ENCODE results near the gene ESPN.
A peak's percentile ranks its signal among the peaks of the same experiment; 100 is the strongest.

Gene ESPN

DNA sequence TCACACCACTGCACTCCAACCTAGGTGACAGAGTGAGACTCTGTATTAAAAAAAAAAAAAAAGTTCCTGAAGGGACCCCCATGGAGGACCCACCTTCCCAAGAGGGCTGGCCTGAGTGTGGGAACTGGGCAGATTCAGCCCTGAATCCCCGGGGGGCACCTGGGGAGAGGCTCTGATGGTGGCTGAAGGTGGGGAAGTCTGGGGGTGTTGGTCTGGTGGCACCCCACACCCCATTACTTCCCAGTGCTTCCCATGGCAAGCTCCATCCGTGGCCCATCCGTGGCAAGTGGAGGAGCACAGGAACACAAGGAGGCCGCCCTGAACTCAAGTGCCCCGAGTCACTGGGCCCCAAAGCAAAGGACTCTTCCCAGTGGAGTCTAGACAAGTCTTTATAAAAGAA is 42.2 kb downstream of the ESPN start:
- DNase-seq, result no peak

DNA sequence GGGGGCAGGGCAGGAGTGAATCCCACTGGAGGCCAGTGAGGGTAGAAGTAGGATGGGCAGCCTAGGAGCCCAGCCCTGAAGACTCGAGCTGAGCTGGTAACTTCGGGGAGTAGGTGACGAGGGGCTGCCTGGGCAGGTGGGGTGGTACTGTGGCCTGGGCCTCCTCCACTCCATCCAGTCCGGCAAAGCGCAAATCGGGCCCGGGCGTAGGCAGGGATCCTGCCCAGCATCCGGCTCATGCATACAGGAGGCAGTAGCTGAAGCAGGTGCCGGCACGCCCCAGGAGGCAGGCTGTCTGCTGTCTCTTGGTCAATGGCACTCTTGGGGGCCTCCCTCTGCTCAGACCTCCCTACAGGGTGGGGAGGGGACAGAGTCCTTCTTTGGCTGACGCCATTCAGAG is 42.6 kb downstream of the ESPN start:
- no peak for DNase-seq

DNA sequence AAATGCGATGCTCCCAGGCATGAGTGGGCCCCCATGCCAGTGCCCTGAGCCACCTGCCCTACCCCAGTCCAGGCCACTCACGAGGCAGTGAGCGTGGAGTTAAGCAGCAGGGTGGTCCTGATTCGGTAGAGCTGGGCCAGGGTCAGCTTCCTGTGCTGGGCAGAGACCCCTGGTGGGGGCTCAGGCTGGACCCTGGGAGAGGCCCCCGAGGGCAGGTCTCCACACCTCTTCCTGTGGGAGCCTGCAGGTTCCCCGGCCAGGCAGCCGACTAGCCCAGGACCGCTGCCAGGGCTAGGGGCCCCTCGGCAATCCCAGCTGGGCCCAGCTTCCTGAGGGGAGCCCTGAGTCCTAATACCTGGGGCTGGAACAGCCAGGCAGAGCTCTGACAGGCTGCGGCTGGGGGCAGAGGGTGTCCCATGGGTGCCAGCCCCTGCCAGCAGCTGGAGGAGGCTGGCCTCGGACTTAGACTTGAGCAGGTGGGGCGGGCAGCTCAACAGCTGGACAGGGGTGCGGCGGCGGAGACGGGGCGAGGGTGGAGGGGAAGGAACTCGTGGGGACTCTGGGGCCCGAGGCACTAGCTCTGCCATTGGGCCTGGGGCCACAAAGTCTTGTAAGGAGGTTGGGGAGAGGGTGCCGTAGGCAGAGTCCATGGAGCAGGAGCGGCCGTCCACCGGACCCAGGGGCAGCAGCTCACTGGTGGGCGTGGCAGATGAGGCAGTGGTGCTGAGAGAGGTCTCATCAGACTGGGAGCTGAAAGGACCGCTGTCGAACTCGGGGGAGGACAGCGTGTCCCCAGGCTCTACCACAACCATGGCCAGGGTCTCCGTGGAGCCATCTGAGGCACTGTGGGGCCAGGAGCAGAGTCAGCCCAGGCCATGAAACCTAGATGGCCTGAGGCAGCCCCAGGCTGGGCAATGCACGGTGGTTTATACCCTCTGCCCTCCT is 43.4 kb downstream of the ESPN start:
- no peak for DNase-seq

DNA sequence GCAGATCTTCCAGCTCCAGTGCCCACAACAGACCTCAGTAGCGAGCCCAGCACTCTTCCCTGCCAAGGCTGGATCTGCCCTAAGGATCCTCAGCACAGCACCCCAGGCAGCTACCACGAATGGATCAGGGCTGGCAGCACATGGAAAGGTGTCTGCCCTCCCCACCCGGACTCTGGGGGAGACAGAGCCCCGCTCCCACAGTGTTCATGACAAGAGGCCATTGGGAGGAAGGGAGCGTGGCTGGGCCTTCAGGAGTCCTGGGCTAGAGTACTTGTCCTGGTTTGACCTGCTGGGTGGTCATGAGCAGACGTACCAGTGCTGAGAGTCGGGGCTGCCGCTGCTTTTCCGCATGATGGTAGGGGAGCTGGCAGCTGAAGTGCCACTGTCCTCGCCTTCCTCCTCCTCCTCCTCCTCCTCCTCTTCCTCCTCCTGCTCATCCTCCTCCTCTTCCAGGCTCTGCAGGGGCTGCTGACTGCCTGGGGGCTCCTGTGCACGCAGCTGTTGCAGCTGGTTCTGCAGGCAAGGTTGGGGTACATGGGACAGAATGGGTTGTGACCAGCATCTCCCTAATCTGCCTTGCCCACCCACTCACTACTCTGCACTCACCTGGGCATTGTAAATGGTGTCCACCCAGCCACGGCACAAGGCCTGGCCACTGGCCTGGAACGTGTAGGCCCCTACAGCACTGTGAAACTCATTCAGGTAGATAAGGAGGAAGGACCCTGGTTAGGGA is 44.3 kb downstream of the ESPN start:
- no peak for DNase-seq

DNA sequence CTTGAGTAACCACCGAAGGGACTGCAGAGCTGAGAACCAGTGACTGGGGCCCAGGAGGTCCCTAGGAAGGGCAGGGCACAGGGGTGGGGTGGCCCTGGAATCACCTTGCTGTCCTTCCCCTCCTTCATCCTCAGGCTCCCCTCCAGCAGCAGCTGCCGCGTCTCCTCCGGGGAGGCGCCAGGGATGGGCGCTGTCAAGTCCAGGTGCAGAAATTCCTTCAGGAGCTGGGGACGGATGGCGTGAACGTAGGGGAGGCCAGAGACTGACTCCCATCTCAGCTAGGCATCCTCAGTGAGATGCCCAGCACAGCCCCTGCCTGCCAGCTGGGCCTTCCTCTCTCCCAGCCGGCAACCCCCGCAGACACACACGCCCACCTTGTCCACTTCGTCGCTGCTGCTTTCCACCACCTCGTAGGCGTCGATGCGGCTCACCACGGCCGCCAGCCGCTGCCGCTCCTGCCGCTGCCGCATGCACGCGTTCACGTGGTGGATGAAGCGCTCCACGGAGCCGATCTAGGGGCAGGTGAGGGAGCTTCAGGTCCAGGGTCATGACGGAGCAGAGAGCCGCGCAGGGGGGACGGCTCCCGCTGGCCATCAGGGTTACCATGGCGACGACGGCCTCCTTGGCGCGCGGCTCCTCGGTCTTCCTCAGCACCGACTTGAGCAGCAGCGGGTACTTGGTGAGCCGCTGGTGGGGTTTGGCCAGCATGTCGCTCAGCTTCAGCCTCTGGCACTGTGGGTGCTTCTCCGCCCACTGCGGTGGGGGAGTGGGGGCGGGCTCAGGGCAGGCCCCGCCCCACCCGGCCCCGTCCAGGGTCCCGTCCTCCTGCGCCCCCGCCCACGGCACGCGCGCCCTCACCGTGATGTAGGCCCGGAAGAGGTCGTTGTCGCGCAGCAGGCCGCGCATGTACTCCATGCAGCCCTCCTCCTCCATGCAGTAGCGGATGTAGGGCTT is 45.8 kb downstream of the ESPN start:
- no peak for DNase-seq

DNA sequence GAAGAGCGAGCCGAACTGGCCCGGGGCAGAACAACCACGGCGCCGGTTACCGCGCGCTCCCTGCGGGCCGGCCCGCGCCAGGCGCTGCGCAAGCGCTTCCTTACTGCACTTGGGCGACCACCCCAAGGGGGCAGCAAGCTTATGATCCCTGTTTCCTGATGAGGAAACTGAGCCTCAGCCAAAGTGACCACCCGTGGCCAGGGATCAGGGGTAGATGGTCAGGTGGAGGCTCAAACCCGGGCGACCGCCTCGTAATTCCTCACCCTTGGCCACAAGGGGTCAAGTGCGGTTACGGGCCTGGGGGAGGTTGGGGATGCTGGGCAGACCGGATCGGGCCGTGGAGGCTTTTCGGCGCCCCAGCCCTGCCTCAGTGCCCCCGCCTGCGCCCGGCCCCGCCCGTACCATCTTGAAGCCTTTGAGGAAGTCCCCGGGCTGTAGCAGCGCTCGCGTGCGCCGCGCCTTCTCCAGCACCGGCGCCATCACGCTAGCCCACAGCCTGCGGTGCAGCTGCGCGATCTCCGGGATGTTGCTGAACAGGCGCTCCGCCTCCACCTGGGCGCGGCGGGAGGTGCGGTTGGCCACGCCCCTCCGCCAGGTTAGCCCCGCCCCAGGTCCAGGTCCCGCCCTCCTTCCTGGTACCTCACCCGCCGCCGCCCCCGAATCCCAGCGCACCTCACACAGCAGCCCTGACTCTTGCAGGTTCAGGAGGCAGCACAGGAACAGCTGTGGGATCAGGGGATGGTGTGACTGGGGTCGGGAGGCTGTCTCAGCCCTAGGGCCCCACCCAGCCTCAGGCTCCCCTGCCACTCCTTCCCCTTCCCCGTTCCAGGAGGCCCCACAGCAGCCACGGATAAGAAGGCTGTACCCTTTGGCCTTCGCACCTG is 46.8 kb downstream of the ESPN start:
- peak in 1 of 6 experiments; percentile 25 for DNase-seq

GRCh38 chr1:6471970-6472368 is 47.4 kb downstream of the ESPN start:
- DNase-seq, result no peak

DNA sequence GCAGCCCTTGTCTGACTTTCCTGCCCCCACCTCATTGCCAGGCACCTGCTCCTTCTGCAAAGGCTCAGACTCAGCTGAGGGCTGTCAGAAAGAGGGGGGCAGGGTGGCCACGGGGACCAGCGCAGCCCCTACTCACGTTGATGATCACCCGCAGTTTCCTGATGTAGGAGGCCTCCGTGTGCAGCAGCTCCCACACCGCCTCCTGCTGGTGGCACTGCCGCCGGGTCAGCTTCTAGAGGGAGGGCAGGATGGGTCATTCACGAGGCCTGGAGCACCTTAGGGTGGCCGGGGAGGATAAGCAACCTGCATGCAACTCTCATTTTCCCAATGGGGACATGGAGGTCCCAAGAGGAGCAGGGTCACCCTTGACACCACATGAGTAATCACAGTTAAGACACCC is 47.8 kb downstream of the ESPN start:
- DNase-seq, result no peak

GRCh38 chr1:6473156-6473555 is 48.6 kb downstream of the ESPN start:
- DNase-seq, result no peak

- DNase-seq, result no peak
These were observed 49.6 kb downstream of the ESPN start for GRCh38 chr1:6473974-6474814.

DNA sequence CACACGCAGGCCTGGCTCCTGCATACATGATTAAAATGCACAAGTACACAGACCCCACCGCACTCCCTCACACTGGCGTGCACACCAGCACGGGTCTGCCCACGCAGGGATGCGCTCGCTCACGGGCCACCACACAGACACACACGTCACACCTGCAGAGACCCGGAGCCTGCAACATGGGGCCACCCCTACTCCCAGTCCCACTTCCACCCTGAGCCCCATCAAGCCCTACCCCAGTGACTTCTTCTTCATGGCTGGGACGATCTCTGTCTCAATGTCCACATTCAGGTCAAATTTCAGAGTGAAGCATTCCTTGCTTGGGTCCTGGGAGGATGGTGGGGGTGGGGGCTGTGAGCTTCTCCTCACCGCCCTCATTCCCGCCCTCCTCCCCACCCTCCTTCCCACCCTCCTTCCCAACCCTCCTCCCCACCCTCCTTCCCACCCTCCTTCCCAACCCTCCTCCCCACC is 50.3 kb downstream of the ESPN start:
- no peak for DNase-seq

GRCh38 chr1:6475381-6476133 is 51.0 kb downstream of the ESPN start:
- DNase-seq, result peak; percentile 61 to 86 (median 73)

- no peak for DNase-seq
These were observed 51.9 kb downstream of the ESPN start for GRCh38 chr1:6476483-6476882.

- DNase-seq, result no peak
These were observed 52.7 kb downstream of the ESPN start for GRCh38 chr1:6477039-6477820.

- no peak for DNase-seq
These were observed 57.2 kb downstream of the ESPN start for GRCh38 chr1:6481820-6482219.

DNA sequence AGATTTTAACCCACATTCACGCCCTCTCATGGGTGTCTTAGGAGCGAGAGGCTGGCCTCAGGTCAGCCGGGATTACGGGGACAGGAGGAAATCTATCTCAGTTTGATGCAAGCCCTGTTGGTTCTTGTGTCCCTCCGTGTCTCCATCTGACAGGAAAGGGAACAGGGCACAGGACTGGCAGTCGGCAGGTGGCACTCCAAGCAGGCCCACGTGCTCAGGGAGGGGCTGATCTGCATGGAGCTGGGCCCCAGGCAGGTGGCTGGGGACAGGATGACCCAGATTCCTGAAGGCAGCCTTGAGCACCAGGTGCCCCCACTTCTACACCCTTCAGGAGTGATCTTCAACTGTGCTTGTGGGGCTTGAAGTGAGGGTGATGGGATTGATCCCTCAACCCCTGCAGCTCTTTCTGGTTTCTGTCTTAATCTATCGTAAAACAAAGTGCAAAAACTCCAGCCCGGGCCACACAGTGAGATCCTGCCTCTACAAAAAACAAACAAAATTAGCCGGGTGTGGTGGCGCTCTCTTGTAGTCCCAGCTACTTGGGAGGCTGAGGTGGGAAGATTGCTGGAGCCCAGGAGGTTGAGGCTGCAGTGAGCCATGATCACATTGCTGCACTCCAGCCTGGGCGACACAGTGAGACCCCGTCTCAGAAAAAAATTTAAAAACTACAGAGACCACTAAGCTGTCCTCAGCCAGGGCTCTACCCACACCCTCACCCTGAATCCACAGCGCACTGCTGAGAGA is 58.6 kb downstream of the ESPN start:
- no peak for DNase-seq

DNA sequence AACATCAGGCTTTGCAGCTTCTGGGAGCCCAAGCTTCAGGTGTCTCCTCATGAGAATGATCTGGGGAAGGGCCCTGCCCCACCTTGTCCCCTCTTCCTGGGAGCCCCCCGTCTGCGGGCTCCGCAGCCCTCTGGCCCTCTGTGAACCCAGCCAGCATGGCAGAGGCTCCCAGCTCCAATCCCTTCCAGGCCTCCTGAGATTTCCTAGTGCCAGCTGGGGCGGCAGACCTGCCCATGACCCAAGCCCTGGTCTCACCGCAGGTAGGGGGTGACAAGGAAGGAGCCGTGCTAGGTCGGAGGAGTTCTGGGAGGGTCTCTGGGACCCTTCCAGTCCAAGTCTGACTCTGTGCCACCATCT is 59.2 kb downstream of the ESPN start:
- no peak for DNase-seq

DNA sequence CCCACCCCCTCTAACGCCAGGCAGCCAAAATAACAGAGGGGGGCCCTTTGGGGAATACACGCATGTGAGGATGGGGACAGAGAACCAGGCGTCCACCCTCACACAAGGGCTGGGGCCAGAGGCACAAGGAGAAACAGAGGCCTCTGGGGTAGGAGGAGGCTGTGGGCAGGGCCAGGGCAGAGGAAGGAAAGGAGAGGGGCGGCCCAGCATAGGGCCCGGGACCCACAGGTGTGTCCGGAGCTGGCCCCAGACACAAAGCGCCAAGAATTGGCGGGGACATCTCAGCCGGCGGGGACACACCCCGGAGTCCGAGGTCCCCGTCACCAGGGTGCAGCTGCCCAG is 60.2 kb downstream of the ESPN start:
- no peak for DNase-seq
